Upper lobe of left lung (tissue), 4 donors: ENCODE measurements around the gene ZFR2.

Experiments used
- CTCF ChIP-seq, 6 experiments: fragments of 450-650 bp in 4 of 6; fragments of 200-600 bp in 2 of 6; sonication (generic) in 2 of 6; IDR thresholded peaks; one replicate each; pipeline ENCODE4 v1.5.1; 2016 to 2019; ENCODE audit warnings: antibody characterized with exemption in 6 of 6
- EP300 ChIP-seq, 4 donors: sonication (generic); formaldehyde crosslinking; IDR thresholded peaks; one replicate each; pipeline ENCODE4 v1.5.1; 2017; ENCODE audit warnings: antibody characterized with exemption in 4 of 4, control low read depth in 2 of 4
- POLR2A ChIP-seq, 4 donors: fragments of 450-650 bp; IDR thresholded peaks; one replicate each; pipeline ENCODE4 v1.5.1; 2016 to 2017; ENCODE audit warnings: antibody characterized with exemption in 4 of 4, mild to moderate bottlenecking in 2 of 4
- POLR2AphosphoS5 ChIP-seq, 2 donors: sonication (generic); formaldehyde crosslinking; IDR thresholded peaks; one replicate each; pipeline ENCODE4 v1.5.1; 2017; ENCODE audit warnings: antibody characterized with exemption in 2 of 2

GRCh38 chr19:3823350-3823713 is 45.5 kb downstream of the ZFR2 start:
- TF ChIP-seq CTCF (IDR thresholded peaks at IDR 0.05) (no peak), POLR2A (IDR thresholded peaks at IDR 0.05) (no peak), EP300 (IDR thresholded peaks at IDR 0.05) (no peak), POLR2AphosphoS5 (IDR thresholded peaks at IDR 0.05) (no peak)
